ENCODE measurements around the gene UCHL5.
A peak's percentile ranks its signal among the peaks of the same experiment; 100 is the strongest.
"Not testable (repeated sequence)": the region's sequence is repeated elsewhere in the genome, so short reads cannot be mapped to it uniquely, and the experiment has no call there.

Gene UCHL5

DNA sequence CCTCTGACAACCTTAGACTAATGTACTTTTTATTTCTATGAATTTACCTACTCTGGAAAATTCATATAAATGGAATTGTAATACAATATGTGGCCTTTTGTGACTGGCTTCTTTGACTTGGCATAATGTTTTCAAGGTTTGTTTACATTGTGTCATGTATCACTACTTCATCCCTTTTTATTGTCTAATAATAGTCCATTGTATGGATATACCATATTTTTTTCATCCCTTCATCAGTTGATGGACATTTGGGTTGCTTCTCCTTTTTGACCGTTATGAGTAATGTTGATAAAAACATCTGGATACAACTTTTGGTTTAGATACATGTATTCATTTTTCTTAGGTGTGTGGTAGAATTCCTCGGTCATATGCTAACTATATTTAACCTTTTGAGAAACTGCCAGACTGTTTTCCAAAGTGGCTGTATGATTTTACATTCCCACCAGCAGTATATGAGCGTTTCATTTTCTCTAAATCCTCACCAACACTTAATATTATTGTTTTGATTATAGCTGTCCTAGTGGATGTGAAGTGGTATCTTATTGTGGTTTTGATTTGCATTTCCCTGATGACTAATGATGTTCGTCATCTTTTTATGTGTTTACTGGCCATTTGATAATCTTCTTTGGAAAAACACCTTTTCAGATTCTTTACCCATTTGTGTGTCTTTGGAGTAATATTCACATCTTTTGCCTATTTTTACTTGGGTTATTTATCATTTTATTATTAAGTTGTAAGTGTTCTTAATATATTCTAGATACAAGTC, 3.7 kb upstream of the UCHL5 start:
- no peak for DNase-seq

DNA sequence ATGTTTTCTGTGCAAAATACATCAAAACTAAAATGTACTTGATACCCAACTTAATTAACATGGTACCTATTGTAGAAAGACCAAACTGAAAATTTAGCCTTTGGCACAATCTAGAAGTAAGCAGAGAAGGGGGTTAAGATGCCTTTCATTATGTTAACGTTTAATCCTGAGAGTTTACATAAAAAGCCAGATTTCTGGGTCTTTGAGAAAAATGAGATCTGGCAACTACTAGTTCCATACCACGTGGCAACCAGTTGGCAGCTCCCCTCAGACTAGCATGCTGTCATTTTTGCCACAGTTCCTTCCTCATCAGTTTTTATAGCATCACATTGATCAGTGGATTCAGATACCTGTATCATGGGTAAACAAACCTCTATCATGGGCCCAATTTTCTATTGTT, 1.8 kb upstream of the UCHL5 start:
- peak in 1 of 5 experiments; percentile 43 for DNase-seq

DNA sequence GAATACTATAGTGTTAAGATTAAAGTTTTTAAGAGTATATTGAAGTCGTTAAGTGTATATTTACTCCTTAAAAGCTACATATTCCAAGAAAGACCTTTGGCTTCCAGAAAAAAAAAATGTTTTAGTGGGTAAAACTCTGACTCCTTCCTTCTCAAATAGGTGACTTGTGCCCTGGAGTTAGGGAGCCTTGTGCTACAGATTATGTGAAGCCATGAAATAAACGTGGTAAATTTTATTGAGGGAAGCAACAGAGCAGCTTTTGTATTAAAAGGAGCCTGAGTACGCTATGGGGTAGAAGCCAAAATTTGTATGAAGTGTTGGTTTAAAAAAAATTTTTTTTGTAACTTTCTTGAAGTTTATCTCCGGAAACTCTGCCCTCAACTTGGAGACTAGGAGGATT, 1.2 kb upstream of the UCHL5 start:
- no peak for DNase-seq

DNA sequence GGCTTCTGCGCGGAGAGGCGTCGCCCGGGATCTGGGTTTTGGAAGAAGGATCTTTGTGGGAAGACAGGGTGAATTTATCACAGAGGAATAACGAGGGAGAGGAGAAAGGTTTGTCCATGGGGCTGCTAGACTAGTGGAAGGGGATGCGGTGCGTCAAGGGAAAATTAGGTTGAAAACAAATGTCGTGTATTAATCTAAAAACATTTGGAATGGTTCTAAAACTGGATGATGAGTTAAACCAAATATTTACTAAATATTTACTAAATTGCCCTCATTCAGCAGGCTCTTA, 899 bp upstream of the UCHL5 start:
- no peak for DNase-seq

DNA sequence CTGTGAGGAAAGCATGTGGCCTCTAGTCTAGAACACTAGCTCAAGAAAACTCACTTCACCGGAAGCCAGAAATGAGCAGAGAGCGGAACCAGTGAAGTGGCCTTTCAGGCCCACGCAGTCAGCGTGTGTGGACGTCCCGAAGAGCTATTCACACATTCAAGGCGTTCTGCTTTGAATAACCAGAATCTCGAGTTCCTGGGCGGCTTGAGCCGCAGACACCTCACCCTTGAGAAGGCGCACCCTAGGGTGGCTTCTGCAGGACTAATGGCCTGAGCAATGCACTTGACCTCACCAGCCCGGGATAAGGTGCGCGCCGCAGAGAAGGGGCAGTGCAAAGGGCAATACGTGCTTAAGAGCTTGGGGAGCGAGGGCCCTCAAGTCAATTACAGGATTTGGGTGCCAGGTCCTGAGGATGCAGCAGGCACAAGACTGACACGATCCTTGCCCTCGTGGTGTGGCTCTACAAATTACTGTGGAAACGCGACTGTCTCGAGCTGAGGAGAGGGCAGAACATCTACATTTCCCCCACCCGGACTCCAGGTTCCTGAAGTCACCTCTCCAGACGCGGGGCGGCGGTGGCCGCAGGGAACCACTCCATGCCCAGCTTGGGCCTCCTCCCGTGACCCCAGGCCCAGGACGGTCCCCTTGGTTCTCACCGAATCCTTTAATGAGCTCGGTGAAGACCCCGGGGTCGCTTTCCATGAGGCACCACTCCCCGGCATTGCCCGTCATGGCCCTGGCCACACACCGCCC, 455 bp downstream of the UCHL5 start:
- peak; percentile 10 to 83 (median 39) for DNase-seq

DNA sequence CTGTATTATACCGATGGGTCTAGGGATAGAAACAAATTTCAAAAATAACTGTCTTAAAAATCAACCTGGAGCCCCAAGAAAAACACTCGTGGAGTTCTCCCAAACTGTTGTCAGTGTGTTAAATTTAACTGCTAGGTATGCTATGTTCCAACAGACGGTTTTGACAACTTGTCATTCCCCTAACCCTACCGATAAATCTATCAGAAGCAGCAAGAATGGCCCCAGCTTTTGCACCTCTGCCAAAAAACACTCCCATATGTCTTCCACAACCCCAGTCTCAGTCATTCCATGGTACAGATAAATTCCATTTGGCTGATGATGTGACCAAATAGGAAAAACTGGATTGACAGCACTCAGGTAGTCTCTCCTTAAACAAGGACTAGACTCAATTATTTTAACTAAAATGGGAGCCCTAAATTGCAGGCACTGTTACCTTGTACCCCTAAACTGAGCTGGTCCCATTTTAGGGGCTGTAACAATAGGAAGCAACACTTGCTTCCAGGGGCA, 4.9 kb downstream of the UCHL5 start:
- no peak for DNase-seq

DNA sequence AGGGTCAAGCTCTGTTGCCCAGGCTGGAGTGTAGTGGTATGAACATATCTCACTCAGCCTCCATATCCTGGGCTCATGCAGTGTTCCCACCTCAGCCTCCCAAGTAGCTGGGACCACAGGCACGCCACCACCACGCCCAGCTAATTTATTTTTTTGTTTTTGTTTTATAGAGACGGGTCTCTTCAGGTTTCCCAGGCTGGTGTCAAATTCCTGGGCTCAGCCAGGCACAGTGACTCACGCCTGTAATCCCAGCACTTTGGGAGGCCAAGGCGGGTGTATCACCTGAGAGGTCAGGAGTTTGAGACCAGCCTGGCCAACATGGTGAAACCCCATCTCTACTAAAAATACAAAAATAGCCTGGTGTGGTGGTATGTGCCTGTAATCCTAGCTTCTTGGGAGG, 10.2 kb downstream of the UCHL5 start:
- not testable (repeated sequence) for DNase-seq

DNA sequence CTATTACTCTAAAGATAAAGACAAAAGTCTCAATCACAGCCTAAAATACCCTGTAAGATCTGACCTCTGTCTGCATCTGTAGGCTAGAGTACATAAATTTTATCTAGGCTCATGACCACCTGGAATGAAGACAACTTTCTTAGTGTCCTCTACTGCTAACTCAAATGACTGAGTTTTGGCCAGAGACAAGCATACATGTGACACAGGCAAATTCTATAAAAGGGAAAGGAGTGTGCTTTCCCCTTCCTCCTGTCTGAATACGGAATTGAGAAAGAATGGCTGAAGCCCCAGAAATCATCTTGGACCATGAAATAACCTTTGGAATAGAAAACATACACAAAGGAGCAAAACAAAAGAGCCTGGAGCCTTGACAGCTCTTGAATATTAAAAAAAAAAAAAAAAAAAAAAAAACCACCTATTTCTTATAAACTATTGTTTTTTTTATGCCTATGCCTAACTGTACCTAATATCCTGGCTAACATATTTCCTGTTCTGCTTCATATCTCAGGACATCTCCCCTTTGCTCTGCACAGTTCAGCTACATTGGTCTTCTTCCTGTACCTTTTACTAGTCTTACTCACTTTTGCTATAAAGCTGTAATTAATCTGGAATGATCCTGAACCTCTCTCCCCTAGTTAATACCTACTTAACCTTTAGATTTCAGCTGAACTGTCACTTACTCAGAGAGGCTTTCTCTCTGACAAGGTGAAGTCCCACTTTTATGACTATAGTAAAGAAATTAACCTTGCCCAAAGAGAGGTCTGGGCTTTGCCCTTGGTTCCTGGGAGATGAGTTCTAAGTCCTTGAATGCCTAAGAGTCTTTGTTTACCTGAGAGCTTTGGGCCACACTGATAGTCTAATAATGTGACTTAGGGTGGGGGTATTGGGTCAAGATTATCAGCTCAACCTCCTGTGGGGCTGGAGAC, 16.1 kb downstream of the UCHL5 start:
- peak in 1 of 5 experiments; percentile 12 for DNase-seq

DNA sequence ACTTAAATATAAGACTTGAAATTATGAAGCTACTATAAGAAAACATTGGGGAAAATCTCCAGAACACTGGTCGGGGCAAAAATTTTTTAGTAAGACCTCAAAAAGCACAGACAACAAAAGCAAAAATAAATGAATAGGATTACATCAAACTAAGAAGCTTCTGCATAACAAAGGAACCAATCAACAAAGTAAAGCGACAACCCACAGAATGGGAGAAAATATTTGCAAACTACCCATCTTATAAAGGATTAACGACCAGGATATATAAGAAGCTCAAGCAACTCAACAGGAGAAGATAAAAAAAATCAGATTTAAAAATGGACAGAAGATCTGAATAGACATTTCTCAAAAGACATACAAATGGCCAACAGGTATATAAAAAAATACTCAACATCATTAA, 19.1 kb downstream of the UCHL5 start:
- no peak for DNase-seq

DNA sequence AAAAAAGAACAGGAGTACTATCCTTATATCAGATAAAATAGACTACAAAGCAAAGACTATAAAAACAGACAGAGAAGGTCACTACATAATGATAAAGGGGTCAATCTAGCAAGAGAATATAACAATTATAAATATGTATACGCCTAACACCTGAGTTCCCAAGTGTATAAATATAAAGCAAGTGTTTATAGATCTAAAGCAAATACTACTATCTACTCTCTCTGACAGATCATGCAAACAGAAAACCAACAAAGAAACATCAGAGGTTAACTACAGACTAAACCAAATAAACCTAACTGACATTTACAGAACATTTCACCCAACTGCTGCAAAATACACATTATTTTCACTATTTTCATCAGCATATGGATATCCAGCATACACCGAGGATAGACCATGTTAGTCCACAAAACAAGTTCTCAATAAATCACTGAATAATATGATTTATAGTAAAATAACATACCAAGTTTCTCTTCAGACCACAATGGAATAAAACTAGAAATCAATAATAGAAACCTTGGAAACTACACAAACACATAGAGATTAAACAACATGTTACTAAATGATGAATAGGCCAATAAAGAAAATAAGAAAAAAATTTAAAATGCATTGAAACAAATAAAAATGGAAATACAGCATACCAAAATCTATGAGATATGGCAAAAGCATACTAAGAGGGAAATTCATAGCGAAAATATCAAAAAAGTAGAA, 22.7 kb downstream of the UCHL5 start:
- DNase-seq: no peak

DNA sequence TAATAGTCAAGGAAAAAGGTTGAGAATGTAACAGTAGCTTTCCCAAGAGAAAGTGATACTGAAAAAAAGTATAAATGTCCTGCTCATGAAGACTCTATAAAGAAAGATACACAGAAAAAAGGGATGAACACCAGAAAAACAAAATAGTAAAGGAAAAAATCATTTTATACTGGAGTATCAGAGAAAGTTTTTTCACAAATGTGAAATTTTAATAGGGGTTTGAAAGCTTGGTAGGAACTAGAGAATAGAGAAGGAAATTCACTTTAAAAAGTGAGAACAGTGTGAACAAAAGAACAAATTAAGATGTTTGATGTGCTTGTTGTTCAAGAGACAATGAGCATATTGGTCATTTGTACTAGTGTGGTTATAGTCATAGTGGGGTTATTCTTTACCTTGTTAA, 25.6 kb downstream of the UCHL5 start:
- no peak for DNase-seq

DNA sequence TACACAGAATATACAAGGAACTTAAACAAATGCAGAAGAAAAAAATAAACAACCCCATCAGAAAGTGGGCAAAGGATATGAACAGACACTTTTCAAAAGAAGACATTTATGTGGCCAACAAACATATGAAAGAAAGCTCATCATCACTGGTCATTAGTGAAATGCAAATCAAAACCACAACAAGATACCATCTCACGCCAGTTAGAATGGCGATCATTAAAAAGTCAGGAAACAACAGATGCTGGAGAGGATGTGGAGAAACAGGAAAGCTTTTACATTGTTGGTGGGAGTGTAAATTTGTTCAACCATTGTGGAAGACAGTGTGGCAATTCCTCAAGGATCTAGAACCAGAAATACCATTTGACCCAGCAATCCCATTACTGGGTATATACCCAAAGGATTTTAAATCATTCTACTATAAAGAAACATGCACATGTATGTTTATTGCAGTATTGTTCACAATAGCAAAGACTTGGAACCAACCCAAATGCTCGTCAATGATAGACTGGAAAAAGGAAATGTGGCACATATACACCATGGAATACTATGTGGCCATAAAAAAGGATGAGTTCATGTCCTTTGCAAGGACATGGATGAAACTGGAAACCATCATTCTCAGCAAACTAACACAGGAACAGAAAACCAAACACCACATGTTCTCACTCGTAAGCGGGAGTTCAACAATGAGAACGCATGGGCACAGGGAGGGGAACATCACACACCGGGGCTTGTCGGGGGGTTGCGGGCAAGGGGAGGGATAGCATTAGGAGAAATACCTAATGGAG, 26.3 kb downstream of the UCHL5 start:
- DNase-seq: not testable (repeated sequence)

DNA sequence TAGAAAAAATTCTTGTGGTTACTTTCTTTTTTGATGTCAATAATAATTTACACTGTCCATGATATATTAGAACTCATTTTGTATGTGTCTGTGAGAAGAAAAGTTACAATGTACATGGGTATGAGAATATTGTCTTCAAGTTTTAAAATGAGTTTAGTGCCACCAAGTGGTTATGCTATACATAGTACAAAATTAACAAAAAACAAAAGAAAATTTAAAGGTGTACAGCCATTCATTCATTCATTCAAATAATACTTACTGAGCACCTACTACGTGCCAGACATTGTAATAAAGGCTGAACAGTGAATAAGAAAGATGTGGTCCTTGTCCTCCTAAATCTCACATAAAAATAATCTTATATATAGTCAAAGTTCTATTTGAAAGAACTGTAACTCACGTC, 27.7 kb downstream of the UCHL5 start:
- DNase-seq: peak in 1 of 5 experiments; percentile 36

DNA sequence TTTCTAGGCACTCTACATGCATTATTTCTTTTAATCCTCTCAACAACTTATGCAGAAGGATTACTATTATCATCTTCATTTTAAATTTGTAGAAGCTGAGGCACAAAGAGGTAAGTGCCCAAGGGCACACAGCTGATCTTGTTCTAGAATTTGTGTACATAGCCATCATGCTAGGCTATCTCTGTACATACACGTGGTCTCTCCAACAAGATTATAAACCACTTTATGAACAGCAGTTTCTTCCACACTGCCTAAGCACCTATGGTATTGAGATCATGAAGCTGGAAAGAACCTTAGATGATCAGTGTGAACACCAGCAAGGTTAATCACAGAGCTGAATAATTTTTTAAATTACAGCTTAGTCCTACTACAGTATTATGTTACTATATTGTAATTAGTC, 28.9 kb downstream of the UCHL5 start:
- no peak for DNase-seq

DNA sequence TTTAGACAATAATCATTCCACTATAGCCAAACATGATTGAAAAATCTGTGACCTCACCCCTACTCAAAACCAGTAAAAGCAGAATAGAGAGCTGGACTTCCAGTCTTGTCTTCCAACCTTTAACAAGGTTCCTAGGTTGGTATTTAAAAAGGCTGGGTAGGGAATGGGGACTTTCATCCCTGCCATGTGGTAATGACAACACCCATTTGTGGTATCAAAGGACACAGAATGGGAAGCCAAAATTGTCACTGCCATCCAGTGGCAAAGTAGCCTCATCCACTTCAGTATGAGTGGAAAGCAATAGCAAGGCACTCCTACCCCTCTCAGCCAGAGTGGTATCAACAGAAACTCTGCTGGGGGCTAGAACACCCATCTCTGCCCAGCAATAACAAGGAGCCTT, 33.9 kb downstream of the UCHL5 start:
- DNase-seq: no peak

DNA sequence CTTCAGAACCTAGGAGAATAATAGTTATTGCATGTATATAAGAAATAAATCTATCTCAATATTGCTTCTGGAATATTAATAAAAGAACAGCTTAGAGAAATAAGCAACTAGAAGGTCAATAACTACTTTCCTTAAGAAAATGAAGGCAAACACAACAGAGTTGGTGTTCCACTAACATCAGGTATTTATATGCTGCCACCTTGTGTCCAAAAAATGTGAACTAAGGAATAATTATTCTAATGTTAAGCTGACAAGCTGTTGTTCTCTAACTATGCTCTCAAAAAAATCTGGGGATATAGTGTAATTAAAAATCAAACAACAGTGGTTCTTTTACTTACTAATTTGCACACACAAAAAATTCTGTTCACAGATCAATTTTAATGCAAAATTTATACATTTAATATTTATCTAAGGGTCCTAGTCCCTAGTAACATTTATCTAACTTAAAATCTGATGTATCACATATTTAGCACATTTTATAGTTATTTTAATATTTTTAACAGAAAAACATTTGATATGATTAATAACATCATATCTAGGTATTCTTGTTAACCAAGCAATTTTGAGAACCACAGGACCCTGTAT, 39.6 kb downstream of the UCHL5 start:
- DNase-seq: peak in 2 of 5 experiments; percentile 23 to 60

DNA sequence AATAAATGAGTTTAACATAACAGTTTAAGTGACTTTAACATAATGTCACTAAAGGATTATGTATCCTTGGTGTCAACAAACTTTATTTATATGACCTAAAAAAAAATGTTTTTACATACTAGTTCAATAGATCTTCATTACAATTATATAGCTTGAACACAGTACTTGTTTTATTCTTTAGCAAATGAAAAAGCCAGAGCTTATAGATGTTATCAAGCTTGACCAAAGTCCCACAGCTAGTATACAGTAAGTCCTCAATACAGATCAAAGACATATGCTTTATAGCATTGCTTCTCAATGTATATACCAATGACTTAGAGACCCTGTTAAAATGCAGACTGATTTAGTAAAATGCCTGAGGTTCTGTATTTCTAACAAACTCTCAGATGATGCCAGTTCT, 42.4 kb downstream of the UCHL5 start:
- DNase-seq: no peak

DNA sequence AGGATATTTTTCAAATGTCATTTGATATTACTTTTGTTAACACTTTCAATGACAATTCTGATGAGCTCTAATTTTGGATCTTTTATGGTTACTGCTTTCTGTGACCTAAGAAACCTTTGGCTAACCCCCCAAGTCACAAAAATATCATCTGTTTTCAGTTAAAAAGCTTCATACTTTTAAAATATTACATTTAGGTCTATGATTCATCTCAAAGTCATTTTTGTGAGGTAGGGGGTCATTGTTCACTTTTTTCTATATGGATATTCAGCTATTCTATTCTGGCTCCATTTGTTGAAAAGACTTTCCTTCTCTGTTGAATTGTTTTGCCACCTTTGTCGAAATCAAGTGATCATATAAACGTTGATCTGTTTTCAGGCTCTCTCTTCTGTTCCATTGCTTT, 44.8 kb downstream of the UCHL5 start:
- no peak for DNase-seq

DNA sequence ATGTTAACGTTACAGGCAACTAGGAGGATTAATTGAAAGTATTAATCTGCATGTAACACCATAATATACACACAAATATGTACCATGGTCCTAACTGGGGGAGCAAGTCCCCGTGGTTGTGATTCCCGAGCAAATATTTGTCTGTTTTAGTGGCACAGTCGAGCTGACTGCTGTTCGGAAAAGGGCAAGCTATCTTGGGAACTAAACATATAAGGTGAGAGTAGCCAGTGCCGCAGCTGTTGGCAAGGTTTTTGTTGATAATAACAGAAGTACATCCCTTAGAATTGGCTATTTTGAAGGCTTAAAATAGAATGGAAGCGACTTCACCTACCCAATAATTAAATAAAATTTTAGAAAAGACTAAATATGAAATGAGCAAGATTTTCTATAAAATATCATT, 45.5 kb downstream of the UCHL5 start:
- DNase-seq: no peak

DNA sequence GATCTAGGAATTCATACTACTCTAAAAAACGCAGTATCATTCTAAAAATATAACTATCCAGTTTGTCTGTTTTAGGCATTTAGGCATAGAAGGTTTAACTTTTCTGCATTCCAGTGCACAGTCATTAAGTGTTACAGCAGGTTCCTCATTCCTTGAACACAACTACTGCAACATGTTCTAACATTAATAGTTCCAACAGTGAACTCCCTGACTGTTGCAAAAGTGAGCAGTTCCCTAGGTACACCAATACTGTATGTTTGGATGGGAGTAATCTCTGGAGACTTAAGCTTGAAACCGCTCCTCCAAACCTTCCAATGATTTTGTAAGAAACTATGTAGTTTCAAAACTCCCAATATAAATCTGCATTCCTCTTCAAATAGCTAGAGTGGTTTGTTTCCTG, 46.2 kb downstream of the UCHL5 start:
- DNase-seq: no peak

DNA sequence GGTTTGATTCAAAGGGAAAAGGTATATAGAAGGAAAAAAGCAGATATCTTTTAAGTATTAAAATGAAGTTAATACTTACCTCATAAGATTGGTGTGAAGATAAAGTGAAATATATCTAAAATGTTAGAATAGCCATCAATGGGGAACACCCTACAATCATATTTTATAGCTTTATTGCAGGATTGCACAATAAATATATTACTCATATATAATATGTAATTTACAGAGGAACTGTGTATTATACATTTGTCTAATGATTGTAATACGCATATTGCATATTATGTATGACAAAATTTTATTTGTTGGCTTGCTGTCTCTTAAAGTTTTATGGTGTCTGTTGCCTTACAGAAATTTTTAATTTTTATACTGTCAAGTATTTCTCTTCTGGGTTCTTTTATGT, 47.8 kb downstream of the UCHL5 start:
- no peak for DNase-seq
